ENCODE data around the gene USP25. TPM values are rescaled to one million over a fixed set of nuclear protein-coding genes. Genes with fewer than 3 reads are reported as not detected.

Gene USP25
- total and polyA plus RNA-seq, 2 experiments from 2014 or later: 11.8 to 49.2 TPM

DNA sequence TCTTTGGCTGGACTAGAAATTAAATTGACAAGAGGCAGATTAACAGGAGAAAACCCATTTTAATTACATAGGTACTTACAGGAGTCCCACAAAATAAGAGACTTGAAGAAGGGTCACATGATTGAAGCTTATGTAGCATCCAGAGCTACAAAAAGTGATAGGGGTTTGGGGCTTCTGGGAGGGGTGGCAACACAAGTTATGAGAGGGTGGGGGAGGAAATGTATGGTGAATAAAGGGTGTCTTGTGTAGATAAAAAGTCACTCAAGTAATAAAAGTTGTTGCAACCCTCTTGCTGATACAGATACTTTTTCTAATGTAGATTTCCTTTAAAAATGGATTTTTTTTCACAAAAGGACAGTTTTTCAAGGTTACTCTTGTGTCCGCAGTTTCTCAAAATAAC lies 24.0 kb downstream of the USP25 start:
- H3K27ac Mint-ChIP-seq: peak overlapping the region; percentile 81
- H3K4me3 Mint-ChIP-seq: peak overlapping the region; percentile 56; the same call in 2 of the 3 replicates
- peaks cover 17% of the 10 kb centered on the region for H3K9me3 Mint-ChIP-seq
- TF ChIP-seq STAT1 (IDR thresholded peaks at IDR 0.05; ENCODE audit: unreplicated experiment) (no peak), REST (IDR thresholded peaks at IDR 0.05; ENCODE audit: unreplicated experiment) (no peak), CREB1 (CRISPR knock-in tag; IDR thresholded peaks at IDR 0.05; ENCODE audit: low read depth) (no peak), ZNF331 (CRISPR knock-in tag; IDR thresholded peaks at IDR 0.05; ENCODE audit: low read depth) (no peak), JUNB (IDR thresholded peaks at IDR 0.05; ENCODE audit: unreplicated experiment) (no peak), POLR2AphosphoS5 (IDR thresholded peaks at IDR 0.05; ENCODE audit: low read depth) (no peak), EZH2 (IDR thresholded peaks at IDR 0.05; ENCODE audit: low read depth, unreplicated experiment) (no peak), NANOG (IDR thresholded peaks at IDR 0.05; ENCODE audit: borderline replicate concordance) (no peak), ZNF114 (CRISPR knock-in tag; IDR thresholded peaks at IDR 0.05) (no peak), ETS1 (IDR thresholded peaks at IDR 0.05) (no peak), EZH2phosphoT487 (IDR thresholded peaks at IDR 0.05; ENCODE audit: unreplicated experiment) (no peak)
- TF ChIP-seq, protein P1, sequence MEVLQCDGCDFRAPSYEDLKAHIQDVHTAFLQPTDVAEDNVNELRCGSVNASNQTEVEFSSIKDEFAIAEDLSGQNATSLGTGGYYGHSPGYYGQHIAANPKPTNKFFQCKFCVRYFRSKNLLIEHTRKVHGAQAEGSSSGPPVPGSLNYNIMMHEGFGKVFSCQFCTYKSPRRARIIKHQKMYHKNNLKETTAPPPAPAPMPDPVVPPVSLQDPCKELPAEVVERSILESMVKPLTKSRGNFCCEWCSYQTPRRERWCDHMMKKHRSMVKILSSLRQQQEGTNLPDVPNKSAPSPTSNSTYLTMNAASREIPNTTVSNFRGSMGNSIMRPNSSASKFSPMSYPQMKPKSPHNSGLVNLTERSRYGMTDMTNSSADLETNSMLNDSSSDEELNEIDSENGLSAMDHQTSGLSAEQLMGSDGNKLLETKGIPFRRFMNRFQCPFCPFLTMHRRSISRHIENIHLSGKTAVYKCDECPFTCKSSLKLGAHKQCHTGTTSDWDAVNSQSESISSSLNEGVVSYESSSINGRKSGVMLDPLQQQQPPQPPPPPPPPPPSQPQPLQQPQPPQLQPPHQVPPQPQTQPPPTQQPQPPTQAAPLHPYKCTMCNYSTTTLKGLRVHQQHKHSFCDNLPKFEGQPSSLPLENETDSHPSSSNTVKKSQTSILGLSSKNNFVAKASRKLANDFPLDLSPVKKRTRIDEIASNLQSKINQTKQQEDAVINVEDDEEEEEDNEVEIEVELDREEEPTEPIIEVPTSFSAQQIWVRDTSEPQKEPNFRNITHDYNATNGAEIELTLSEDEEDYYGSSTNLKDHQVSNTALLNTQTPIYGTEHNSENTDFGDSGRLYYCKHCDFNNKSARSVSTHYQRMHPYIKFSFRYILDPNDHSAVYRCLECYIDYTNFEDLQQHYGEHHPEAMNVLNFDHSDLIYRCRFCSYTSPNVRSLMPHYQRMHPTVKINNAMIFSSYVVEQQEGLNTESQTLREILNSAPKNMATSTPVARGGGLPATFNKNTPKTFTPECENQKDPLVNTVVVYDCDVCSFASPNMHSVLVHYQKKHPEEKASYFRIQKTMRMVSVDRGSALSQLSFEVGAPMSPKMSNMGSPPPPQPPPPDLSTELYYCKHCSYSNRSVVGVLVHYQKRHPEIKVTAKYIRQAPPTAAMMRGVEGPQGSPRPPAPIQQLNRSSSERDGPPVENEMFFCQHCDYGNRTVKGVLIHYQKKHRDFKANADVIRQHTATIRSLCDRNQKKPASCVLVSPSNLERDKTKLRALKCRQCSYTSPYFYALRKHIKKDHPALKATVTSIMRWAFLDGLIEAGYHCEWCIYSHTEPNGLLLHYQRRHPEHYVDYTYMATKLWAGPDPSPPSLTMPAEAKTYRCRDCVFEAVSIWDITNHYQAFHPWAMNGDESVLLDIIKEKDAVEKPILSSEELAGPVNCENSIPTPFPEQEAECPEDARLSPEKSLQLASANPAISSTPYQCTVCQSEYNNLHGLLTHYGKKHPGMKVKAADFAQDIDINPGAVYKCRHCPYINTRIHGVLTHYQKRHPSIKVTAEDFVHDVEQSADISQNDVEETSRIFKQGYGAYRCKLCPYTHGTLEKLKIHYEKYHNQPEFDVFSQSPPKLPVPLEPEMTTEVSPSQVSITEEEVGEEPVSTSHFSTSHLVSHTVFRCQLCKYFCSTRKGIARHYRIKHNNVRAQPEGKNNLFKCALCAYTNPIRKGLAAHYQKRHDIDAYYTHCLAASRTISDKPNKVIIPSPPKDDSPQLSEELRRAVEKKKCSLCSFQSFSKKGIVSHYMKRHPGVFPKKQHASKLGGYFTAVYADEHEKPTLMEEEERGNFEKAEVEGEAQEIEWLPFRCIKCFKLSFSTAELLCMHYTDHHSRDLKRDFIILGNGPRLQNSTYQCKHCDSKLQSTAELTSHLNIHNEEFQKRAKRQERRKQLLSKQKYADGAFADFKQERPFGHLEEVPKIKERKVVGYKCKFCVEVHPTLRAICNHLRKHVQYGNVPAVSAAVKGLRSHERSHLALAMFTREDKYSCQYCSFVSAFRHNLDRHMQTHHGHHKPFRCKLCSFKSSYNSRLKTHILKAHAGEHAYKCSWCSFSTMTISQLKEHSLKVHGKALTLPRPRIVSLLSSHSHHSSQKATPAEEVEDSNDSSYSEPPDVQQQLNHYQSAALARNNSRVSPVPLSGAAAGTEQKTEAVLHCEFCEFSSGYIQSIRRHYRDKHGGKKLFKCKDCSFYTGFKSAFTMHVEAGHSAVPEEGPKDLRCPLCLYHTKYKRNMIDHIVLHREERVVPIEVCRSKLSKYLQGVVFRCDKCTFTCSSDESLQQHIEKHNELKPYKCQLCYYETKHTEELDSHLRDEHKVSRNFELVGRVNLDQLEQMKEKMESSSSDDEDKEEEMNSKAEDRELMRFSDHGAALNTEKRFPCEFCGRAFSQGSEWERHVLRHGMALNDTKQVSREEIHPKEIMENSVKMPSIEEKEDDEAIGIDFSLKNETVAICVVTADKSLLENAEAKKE (CRISPR knock-in tag; IDR thresholded peaks at IDR 0.05): no peak
- TF ChIP-seq, protein P2, sequence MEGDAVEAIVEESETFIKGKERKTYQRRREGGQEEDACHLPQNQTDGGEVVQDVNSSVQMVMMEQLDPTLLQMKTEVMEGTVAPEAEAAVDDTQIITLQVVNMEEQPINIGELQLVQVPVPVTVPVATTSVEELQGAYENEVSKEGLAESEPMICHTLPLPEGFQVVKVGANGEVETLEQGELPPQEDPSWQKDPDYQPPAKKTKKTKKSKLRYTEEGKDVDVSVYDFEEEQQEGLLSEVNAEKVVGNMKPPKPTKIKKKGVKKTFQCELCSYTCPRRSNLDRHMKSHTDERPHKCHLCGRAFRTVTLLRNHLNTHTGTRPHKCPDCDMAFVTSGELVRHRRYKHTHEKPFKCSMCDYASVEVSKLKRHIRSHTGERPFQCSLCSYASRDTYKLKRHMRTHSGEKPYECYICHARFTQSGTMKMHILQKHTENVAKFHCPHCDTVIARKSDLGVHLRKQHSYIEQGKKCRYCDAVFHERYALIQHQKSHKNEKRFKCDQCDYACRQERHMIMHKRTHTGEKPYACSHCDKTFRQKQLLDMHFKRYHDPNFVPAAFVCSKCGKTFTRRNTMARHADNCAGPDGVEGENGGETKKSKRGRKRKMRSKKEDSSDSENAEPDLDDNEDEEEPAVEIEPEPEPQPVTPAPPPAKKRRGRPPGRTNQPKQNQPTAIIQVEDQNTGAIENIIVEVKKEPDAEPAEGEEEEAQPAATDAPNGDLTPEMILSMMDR (conservative IDR thresholded peaks at IDR 0.05; ENCODE audit: low read depth in 2 of 2): no peak
- no peak for DNase-seq (ENCODE audit: low spot score)
- Histone ChIP-seq H3K27ac (ENCODE audit: low read depth) (peak overlapping the region; percentile 84), H3F3A (replicated peaks; ENCODE audit: low read depth) (no peaks in the 10 kb centered on the region), H3K79me2 (replicated peaks; ENCODE audit: insufficient read depth) (peaks cover 93% of the 10 kb centered on the region), H3K4me3 (peak overlapping the region; percentile 21), H3K4me2 (peak overlapping the region; percentile 46), H3K36me3 (ENCODE audit: insufficient read depth) (no peaks in the 10 kb centered on the region), H3K9me2 (ENCODE audit: insufficient read depth) (no peaks in the 10 kb centered on the region), H4K20me1 (replicated peaks; ENCODE audit: insufficient read depth) (peaks cover 12% of the 10 kb centered on the region; the same call in 1 of the 2 replicates), H2AFZ (no peak overlapping the region), H3K27me3 (ENCODE audit: insufficient read depth) (no peaks in the 10 kb centered on the region), H3K4me1 (ENCODE audit: insufficient read depth) (peaks cover 37% of the 10 kb centered on the region)
- H3K4me1 Mint-ChIP-seq: peaks cover 72% of the 10 kb centered on the region
- ATAC-seq: no peak
- H3K27me3 Mint-ChIP-seq (ENCODE audit: insufficient read depth, low read depth, poor library complexity): peaks cover 3% of the 10 kb centered on the region
- peaks cover 27% of the 10 kb centered on the region for H3K36me3 Mint-ChIP-seq (ENCODE audit: low read depth)

All from GM23338 (cell line).